GM12892 (cell line): Measurements from ENCODE around the gene CPNE7. TPM values are rescaled to one million over a fixed set of nuclear protein-coding genes. Genes with fewer than 3 reads are reported as not detected.
A peak's percentile ranks its signal among the peaks of the same experiment; 100 is the strongest.

Source experiments
- DNase-seq: peaks from one replicate; pipeline ENCODE4 v3.0.0; 2011; ENCODE audit not compliant: insufficient read length
- FAIRE-seq: peaks from 2 replicates; lab custom pipeline; 2011; peaks lifted over from hg19 to GRCh38; lab: Jason Lieb, UNC
- POLR2A ChIP-seq: IDR thresholded peaks from 2 replicates; pipeline ENCODE4 v1.6.1; 2011; ENCODE audit warnings: low read depth, low read length, control low read depth
- POLR2AphosphoS5 ChIP-seq: IDR thresholded peaks from 2 replicates; pipeline ENCODE4 v1.6.1; 2011; ENCODE audit warnings: low read depth, low read length, control low read depth
- TAF1 ChIP-seq: IDR thresholded peaks from 2 replicates; pipeline ENCODE4 v1.6.1; 2011; ENCODE audit warnings: low read depth, mild to moderate bottlenecking, control low read depth, low read length, borderline replicate concordance
- polyA plus RNA-seq: library from polyadenylated mRNA; unstranded; fragments of >200 nt; gene quantifications from one replicate; pipeline ENCODE4 v1.2.1, GENCODE V29; 2012; ENCODE audit warnings: missing spikeins, inconsistent platforms; ENCODE audit not compliant: missing spikeins

CPNE7 gene
- 51.5 TPM for polyA plus RNA-seq

- DNase-seq: peak; percentile 84
- FAIRE-seq: peak; percentile 21
- TF ChIP-seq POLR2A: peak; percentile 24; the same call in 1 of the 2 replicates
- no peak for TF ChIP-seq TAF1
- TF ChIP-seq POLR2AphosphoS5: no peak
Observed at GRCh38 chr16:89575247-89576152, at the start of gene CPNE7. Gene CPNE7, plus strand, starts transcription at chr16:89575758. Its CDS starts 140 bp downstream, at chr16:89575898.

GRCh38 chr16:89529097-89529496 is 46.5 kb upstream of the CPNE7 start:
- DNase-seq (no peak), FAIRE-seq (no peak)
- no peak for TF ChIP-seq TAF1
- no peak for TF ChIP-seq POLR2A
- no peak for TF ChIP-seq POLR2AphosphoS5

GRCh38 chr16:89530401-89531381 is 44.9 kb upstream of the CPNE7 start:
- DNase-seq (no peak), FAIRE-seq (no peak)
- TF ChIP-seq POLR2AphosphoS5: no peak
- no peak for TF ChIP-seq POLR2A
- TF ChIP-seq TAF1: no peak

- TF ChIP-seq POLR2AphosphoS5 (no peak), POLR2A (no peak), TAF1 (no peak)
- DNase-seq: no peak
- no peak for FAIRE-seq
Observed at GRCh38 chr16:89531821-89532526, 43.6 kb upstream of the CPNE7 start.

GRCh38 chr16:89534252-89534756 is 41.3 kb upstream of the CPNE7 start:
- FAIRE-seq: no peak
- TF ChIP-seq POLR2A: no peak
- TF ChIP-seq TAF1: no peak
- TF ChIP-seq POLR2AphosphoS5: no peak
- DNase-seq: no peak

- TF ChIP-seq TAF1 (no peak), POLR2AphosphoS5 (no peak), POLR2A (no peak)
- FAIRE-seq (peak; percentile 5), DNase-seq (no peak)
Observed at GRCh38 chr16:89536371-89536770, 39.2 kb upstream of the CPNE7 start.

GRCh38 chr16:89536886-89537548 is 38.5 kb upstream of the CPNE7 start:
- FAIRE-seq: no peak
- DNase-seq: no peak
- TF ChIP-seq POLR2AphosphoS5 (no peak), POLR2A (no peak), TAF1 (no peak)

- FAIRE-seq: no peak
Observed at GRCh38 chr16:89537549-89537925, 38.0 kb upstream of the CPNE7 start.

GRCh38 chr16:89538286-89538685 is 37.3 kb upstream of the CPNE7 start:
- DNase-seq (no peak), FAIRE-seq (no peak)
- no peak for TF ChIP-seq POLR2A
- no peak for TF ChIP-seq TAF1
- TF ChIP-seq POLR2AphosphoS5: no peak

More at GRCh38 chr16:89537549-89537925, 38.0 kb upstream of the CPNE7 start:
- DNase-seq: no peak
- TF ChIP-seq POLR2AphosphoS5 (no peak), TAF1 (no peak), POLR2A (no peak)

- DNase-seq (no peak), FAIRE-seq (no peak)
Observed at GRCh38 chr16:89540557-89540956, 35.0 kb upstream of the CPNE7 start.

More at GRCh38 chr16:89540557-89540956, 35.0 kb upstream of the CPNE7 start:
- no peak for TF ChIP-seq POLR2AphosphoS5
- no peak for TF ChIP-seq TAF1
- TF ChIP-seq POLR2A: no peak
